ENCODE measurements around the gene APRT.

The APRT gene

DNA sequence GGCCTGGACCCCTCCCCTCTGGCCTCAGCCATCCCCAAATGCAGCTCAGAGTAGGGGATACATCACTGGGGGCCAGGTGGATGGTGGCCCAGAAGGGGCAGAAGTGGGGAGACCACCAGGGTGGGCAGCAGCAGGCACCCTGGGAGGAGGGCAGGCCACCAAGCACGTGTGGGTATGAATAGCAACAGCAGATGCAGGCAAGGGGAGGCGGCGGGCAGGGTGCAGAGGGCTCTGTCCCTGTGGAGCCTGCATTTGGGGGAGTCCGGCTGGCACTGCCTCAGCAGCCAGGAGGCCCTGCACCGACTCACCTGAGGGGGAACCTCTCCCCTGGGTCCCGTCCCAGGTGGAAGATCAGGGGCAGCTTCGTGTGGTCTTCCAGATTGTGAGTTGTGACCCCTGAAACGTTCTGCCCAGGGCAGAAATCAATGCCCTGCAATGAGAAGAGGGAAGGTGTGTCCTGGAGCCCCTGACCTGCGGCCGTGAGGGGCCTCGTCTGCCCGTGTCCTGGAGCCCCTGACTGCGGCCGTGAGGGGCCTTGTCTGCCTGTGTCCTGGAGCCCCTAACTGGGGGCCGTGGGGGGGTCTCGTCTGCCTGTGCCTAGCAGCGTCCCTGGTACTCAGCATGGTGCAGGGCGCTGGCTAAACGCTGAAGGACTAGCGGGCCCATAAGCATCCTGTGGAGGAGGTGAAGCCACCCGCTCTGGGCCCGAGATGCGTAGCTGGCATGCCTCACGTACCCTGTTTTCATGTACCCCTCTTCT lies 10.7 kb upstream of the APRT start:
- DNase-seq (ENCODE audit: low read depth, low spot score) = no peak

DNA sequence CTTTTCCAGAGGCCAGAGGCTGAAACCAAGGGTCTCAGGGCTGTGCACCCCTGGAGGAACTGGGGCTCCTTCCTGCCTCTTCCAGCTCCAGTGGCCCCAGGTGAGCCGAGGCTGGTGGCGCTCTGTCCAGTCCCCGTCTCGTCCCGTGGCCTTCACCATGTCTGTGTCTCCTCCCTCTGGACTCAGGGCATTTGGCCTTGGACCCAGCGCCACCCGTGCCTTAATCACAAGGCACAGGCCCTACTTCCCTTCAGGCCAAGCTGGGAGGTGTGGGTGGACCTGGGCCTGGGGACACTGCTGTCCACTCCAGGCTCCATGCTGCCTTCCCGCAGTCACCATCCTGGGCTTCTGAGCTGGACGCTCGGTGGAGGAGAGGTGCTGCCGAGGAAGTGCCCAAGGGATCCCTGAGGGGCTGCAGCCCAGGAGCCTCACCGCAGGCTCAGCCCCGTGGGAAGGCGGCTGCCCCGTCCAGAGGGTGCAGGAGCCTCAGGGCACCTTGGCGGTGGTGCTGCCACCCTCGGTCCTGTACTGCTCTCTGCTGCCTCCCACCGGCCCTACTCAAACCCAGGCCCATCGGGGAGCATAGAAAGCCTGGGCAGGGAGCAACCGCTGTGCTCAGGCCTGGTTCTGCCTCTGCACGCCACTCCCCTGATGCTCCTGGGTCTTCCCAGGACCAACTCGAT lies 9.6 kb upstream of the APRT start:
- no peak for DNase-seq (ENCODE audit: low read depth, low spot score)

DNA sequence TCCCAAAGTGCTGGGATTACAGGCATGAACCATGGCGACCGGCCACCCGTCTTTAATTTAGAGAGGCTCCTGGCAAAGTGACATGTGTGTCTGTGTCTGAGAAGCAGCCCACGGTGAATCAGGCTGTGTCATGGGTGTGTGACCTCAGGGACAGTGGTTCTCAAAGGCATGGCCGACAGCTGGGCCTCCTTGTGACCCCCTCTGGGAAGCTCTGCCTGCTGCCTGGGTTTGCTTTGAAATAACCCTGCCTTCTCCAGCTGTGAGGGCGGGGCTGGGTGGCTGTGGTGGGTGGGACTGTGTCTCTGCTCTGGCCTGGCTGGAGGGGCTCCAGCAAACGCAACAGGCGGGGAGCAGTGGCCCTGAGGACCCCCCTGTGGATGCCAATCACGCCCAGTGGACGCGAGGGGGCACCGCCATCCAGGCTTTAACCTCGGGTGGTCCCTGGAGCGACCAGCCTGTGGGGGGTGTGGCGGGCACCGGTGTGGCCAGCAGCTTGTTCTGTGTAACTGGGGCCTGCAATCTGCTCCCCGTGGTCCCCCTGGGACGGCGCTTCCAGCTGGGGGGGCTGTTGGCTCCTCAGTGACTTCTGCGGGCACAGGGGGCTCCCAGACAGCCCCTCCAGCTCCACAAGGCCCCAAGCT lies 8.8 kb upstream of the APRT start:
- no peak for DNase-seq (ENCODE audit: low read depth, low spot score)

GRCh38 chr16:88819126-88819525 lies 7.4 kb upstream of the APRT start:
- no peak for DNase-seq (ENCODE audit: low read depth, low spot score)

GRCh38 chr16:88818575-88818874 lies 6.8 kb upstream of the APRT start:
- no peak for DNase-seq (ENCODE audit: low read depth, low spot score)

GRCh38 chr16:88817785-88818574 lies 6.3 kb upstream of the APRT start:
- DNase-seq (ENCODE audit: low read depth, low spot score) = no peak

DNA sequence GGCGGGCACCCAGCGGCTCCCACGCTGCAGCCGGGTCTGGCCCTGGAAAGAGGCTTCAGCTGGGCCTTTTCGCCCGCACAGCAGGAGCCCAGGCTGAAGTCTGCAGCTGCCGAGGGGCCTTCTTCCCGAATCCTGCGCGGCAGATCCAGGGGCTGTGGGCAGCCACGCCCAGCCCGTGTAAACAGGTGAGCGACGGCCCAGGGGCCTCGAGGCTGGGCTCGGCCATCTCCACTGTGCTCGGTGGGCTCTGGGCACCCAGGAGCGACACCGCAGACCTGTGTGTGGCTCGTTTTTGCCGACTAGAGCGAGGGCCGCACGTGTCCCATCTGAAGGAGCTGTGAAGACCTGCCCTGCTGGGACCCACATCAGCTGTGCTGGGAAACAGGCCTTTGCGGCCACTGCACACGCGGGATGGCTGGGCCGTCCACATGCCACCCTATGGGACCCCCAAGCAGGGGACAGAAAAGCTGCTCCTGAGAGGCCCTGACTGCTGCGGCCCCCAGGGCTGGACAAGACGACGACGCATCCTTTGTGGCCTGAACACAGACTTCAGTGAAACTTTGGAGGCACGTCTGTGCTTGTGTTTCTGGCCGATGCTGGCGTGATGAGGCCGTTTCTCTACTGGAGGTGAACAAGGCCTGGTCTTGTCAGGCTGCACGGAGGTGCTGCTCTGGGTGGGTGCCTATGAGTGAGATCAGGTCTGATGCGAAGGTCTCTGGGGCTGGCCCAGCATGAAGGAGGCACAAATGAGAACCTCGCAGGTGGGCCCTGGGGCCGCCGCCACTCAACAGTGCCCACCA lies 5.2 kb upstream of the APRT start:
- no peak for DNase-seq (ENCODE audit: low read depth, low spot score)

GRCh38 chr16:88815901-88816589 lies 4.3 kb upstream of the APRT start:
- DNase-seq (ENCODE audit: low read depth, low spot score) = no peak

GRCh38 chr16:88815227-88815626 lies 3.5 kb upstream of the APRT start:
- no peak for DNase-seq (ENCODE audit: low read depth, low spot score)

DNA sequence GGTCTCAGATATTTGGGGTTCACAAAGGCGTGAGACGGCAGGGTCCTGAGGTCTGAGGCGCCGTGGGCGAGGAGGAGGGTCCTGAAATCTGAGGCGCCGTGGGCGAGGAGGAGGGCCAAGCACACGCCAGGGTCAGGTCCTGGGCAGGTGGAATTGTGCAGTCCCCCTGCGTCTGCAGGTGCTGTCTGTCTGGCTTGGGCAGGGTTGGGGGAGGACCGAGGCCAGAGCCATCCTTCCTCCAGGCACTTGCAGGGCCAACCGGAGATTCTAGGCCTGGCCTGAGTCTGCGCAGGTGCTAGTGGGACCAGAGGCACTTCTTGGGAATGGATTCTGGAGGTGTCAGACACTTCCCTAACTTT lies 2.4 kb upstream of the APRT start:
- DNase-seq (ENCODE audit: low read depth, low spot score) = no peak

- no peak for DNase-seq (ENCODE audit: low read depth, low spot score)
Observed at GRCh38 chr16:88813269-88814143, 1.8 kb upstream of the APRT start.

DNA sequence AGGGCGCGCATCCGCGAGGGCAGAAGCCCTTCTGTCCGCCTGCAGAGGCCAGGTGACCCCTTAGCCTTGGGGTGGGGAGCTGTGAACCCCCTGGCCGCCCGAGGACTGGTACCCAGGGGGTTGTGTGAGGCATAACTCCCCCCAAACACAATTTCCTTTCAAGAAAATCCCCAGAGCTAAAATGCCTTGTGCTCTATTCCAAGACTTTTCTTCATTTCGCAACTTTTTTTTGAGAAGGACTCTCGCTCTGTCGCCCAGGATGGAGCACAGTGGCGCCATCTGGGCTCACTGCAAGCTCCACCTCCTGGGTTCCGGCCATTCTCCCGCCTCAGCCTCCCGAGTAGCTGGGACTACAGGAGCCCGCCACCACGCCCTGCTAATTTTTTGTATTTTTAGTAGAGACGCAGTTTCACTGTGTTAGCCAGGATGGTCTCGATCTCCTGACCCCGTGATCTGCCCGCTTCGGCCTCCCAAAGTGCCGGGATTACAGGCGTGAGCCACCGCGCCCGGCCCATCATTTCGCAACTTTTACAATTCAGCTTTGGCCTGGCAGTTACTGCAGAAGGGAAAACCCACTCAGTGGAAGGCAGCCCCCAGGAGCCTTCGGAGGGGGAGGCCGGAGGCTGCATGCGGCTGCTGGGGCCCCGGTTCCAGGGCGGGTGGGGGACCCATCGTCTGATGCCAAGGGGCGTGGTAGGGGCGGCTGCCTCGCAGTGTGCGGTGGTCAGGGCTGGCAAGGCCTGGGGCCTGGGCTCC lies 963 bp upstream of the APRT start:
- no peak for DNase-seq (ENCODE audit: low read depth, low spot score)

DNA sequence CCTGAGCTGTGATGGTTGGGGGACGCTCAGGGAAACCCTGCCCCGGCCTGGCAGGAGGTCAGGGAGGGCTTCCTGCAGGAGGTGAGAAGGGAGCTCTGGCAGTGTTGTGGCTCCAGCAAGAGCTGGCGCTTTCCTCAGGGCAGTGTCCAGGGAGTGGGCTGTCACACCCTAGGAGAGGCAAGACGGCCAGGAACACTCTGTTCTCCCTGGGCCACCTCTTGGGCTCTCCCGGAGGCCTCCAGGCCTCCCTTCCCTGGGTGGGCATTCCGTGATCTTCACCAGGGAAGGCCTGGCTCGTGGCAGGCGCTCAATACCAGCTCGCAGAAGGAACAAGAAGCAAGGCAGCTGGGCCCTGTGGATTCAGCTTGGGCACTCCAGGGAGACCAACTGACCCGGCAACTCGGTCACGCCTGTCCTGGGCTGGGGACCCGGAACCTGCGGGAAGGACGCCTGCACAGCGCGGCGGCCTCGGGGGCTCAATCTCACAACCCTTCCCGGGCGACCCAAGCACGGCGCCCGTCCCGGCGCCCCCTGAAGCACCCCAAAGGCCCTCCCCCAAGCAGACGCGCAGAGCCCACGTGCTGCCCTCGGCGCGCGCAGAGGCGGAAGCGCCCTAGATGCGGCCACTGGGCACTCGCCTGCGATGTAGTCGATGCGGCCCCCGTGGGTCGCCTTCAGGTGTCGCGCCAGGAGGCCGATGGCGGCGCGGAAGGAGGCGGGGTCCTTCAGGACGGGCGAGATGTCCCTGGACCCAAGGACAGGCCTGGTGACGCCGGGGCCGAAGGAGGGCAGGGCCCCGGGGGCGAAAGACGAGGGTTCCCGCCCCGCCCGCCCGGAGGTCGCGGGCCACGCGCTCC lies 588 bp downstream of the APRT start:
- peak; percentile 50 for DNase-seq (ENCODE audit: low read depth, low spot score)

DNA sequence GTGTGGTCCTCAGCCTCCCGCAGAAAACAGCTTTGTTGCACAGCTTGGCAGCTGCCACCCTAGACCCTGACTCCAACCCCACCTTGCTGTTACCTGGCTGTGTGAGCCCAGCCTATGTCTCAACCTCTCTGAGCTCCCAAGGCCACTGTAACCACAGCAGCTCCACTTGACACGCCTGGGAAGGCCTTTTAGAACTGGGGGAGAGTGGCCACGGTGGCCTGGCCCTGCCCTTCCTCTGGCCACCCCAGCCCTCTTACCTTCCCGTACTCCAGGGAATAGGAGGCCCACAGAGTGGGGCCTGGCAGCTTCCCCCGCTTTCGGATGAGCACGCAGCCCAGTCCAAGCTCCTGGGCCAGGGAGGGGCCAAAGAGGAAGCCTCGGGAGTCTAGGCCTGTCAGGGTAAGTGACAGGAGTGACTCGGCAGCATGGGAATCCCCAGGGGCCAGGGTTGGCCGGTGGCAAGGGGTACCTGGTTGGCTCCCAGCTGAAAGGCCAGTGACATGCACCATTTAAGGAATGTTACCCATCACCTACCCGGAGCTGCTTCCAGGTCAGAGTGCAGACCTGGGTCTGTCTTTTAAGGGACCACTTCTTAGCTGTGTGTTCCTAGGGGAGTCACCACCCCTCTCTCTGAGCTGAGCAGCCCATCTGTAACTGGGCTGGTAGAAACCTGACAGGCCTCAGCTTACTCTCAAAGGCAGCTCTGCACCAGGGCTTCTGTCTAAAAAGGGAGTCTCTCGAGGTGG lies 1.4 kb downstream of the APRT start:
- no peak for DNase-seq (ENCODE audit: low read depth, low spot score)

DNA sequence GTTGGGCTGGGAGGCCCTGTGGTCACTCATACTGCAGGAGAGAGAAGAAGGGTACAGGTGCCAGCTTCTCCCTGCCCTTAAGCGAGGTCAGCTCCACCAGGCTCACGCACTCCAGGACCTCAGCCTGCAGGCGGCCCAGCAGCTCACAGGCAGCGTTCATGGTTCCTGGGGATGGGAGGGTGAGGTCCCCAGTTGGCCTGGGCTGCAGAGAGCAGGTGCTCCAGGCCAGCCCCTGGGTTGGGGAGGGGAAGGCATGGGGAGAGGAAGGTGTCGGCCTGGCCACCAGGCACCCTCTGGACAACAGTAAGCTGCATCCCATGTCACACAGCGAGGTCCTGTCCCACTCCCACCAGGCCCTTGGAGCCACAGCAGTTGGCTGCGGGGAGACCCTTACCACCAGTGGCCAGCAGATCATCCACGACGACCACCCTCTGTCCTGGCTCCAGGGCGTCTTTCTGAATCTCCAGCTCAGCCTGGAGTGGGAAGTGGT lies 2.0 kb downstream of the APRT start:
- no peak for DNase-seq (ENCODE audit: low read depth, low spot score)

- no peak for DNase-seq (ENCODE audit: low read depth, low spot score)
Observed at GRCh38 chr16:88809068-88809675, 2.6 kb downstream of the APRT start.

All from smooth muscle cell of the brain vasculature (primary cell).